HK-2 (cell line): ENCODE results near the gene ENTPD5.
"Not testable (repeated sequence)": the region's sequence is repeated elsewhere in the genome, so short reads cannot be mapped to it uniquely, and the experiment has no call there.

ENCODE experiments used
- DNase-seq: peaks from one replicate; pipeline ENCODE4 v3.0.0-alpha.2; 2018; ENCODE audit not compliant: unreplicated experiment

ENTPD5 gene

GRCh38 chr14:73944432-73945158 lies 74.5 kb downstream of the ENTPD5 start:
- peak; percentile 10 for DNase-seq

GRCh38 chr14:73943083-73943482 lies 76.0 kb downstream of the ENTPD5 start:
- DNase-seq, result peak; percentile 11

DNA sequence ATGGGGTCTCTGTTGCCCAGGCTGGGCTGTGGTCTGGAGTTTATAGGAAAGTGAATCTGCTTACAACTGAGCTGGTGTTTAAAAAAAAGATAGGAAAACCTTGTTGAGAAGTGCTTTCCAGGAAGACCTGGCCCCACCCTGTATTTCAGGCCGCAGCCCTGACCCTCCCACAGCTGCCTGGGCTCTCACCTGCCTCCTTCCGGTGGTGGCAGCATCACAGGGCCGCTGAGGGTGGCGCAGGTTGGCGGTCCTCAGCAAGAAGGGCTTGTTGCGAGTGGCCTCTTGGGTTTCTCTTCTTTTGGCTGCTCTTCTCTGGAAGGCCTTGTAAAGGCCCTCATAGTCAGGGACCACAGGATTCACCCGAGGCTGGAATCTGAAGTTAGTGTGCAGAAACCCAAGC lies 76.9 kb downstream of the ENTPD5 start:
- no peak for DNase-seq

- no peak for DNase-seq
These were observed 82.1 kb downstream of the ENTPD5 start for GRCh38 chr14:73937012-73937411.

GRCh38 chr14:73936548-73936947 lies 82.5 kb downstream of the ENTPD5 start:
- no peak for DNase-seq

- DNase-seq, result no peak
These were observed 83.4 kb downstream of the ENTPD5 start for GRCh38 chr14:73935666-73936065.

DNA sequence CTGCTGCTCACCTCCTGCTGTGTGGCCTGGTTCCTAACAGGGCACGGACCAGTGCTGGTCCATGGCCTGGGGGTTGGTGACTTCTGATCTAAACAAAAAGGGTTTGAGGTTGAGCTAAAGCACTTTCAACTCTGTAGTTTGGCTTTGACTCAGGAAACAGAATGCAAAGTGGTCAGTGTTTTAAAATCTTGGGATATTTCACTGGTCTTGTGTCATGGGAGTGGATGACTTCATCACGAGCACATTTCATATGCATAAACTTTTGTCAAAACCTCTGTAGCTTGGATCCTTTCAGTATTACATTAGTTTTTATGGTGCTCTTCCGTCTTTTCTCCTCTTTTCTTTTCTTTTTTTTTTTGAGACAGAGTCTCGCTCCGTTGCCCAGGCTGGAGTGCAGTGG lies 94.8 kb downstream of the ENTPD5 start:
- no peak for DNase-seq

DNA sequence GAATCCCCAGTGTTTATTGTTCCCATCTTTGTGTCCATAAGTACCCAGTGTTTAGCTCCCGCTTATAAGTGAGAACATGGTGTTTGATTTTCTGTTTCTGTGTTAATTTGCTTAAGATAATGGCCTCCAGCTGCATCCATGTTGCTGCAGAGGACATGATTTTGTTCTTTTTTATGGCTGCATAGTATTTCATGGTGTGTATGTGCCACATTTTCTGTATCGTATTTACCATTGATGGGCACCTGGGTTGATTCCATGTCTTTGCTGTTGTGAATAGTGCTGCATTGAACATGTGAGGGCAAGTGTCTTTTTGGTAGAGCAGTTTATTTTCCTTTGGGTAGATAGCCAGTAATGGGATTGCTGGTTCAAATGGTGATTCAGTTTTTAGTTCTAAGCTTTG lies 99.6 kb downstream of the ENTPD5 start:
- not testable (repeated sequence) for DNase-seq

DNA sequence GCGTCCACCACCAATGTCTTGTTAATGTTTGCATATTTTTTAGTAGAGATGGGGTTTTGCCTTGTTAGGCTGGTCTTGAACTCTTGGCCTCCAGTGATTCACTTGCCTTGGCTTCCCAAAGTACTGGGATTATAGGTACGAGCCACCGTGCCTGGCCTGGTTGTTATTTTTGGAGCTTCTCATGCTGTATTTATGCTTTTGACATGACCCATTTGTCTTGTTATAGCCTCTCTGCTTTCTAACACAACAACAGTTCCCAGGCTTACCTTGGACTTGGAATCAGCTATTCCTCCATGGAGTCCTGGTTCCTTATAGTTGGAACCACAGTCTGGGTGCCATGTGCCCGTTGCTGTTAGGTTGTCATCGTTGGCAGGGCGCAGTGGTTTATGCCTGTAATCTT lies 102.8 kb downstream of the ENTPD5 start:
- no peak for DNase-seq

DNA sequence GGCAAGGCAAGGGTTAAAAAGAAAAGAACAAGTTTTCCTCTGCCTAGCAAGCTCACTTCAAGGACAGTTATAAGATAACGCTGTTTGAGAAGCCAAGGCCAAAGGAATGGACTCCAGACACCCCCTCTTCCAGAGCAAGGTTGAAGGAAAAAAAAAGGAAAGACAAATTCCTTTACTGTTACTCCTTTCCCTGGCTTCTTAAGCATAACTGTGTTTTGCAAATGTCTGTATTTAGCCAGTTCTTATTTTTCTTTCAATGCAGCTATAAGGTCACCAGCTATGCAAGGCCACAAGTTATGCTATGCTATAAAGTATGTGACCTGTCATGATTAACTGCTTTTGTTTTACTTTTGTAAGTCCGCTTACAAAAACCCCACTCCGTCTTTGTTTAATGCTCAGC lies 105.8 kb downstream of the ENTPD5 start:
- no peak for DNase-seq

DNA sequence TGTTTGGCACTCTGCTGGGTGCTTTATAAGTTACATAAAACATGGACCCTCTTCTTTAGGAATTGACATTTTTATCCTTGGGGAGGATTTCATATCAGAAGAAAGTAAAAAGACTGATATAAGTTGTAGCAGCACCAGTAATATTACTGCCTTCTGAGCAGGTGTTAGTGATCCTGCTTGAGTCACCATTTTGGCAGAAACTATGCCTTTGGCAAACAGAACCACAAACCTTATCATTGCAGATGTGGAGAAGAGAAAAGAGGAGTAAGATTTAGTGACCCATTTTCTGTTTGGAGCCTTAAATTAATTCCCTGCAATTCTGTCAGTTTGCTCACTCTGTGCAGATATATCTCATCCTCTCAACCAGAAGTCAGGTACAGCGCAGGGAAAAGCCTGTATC lies 109.4 kb downstream of the ENTPD5 start:
- DNase-seq, result no peak
